D721Med (cell line): Measurements from ENCODE around the gene FASN.

Experiments
- DNase-seq: peaks from one replicate; pipeline ENCODE4 v3.0.0; 2011; ENCODE audit warnings: low spot score; ENCODE audit not compliant: insufficient read length
- FAIRE-seq: peaks from 2 replicates; lab custom pipeline; 2011; peaks lifted over from hg19 to GRCh38; lab: Jason Lieb, UNC
- CTCF ChIP-seq: IDR thresholded peaks from 2 replicates; pipeline ENCODE4 v1.5.1; 2012; ENCODE audit warnings: mild to moderate bottlenecking, control low read depth; ENCODE audit not compliant: insufficient read depth; ENCODE audit errors: missing control alignments

FASN gene

GRCh38 chr17:82092995-82093751, 4.9 kb downstream of the FASN start:
- TF ChIP-seq CTCF, result no peak
- FAIRE-seq (no peak), DNase-seq (no peak)

GRCh38 chr17:82092628-82092994, 5.4 kb downstream of the FASN start:
- DNase-seq (no peak), FAIRE-seq (no peak)
- TF ChIP-seq CTCF, result no peak

GRCh38 chr17:82092094-82092586, 5.9 kb downstream of the FASN start:
- FAIRE-seq (no peak), DNase-seq (no peak)
- TF ChIP-seq CTCF, result no peak

- DNase-seq (no peak), FAIRE-seq (no peak)
- TF ChIP-seq CTCF, result no peak
Measured at GRCh38 chr17:82091264-82092066, 6.6 kb downstream of the FASN start.

GRCh38 chr17:82090549-82091263, 7.3 kb downstream of the FASN start:
- no peak for FAIRE-seq
- no peak for TF ChIP-seq CTCF
- no peak for DNase-seq

GRCh38 chr17:82089723-82090548, 8.1 kb downstream of the FASN start:
- no peak for DNase-seq
- TF ChIP-seq CTCF, result no peak
- FAIRE-seq, result no peak
